ENCODE results near the gene GRAMD1A. TPM values are rescaled to one million over a fixed set of nuclear protein-coding genes. Genes with fewer than 3 reads are reported as not detected.
"Not testable (repeated sequence)": the region's sequence is repeated elsewhere in the genome, so short reads cannot be mapped to it uniquely, and the experiment has no call there.

Gene GRAMD1A
- total RNA-seq, 4 donors from 2014 or later = 6.0 to 135 (median 61.6) TPM

DNA sequence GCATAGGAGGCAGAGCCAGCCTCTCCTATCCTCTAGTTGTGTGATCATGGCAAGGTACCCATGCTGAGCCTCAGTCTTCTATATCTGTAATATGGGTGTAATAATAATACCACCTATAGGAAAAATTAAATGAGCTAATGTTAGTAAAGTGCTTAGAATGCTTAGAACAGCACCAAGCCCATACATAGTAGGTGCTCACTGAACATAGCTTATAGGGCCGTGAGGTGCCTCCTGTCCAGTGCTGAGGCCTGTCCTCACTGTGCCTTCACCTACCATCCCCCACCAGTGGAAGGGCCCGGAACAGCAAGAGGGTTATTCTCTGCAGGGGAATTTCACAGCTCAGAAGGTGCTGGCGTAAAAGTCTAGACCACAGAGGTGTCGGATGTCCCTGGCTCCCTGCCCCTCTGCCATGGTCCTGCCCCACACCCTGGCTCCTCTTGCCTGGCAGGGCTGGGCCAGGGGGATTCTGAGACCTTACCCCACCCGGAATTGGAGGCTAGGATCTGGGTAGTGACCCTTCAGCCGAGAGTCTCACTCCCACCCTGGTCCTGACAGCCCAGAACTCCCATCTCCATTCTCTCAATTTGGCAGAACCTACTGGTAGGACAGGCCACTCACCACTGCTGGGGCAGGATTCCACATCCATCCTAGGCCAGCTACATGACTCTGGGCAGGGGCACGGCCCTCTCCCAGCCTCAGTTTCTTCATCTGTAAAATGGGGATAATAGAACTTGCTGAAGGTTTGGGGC, 27.9 kb downstream of the GRAMD1A start:
- no peak overlapping the region for H3K27ac ChIP-seq
- peaks cover 0 to 33% (median 0%) of the 10 kb centered on the region in 3 donors for H3K36me3 ChIP-seq
- no peaks in the 10 kb centered on the region for H3K9me3 ChIP-seq
- no peaks in the 10 kb centered on the region for H3K27me3 ChIP-seq
- TF ChIP-seq, protein P1, sequence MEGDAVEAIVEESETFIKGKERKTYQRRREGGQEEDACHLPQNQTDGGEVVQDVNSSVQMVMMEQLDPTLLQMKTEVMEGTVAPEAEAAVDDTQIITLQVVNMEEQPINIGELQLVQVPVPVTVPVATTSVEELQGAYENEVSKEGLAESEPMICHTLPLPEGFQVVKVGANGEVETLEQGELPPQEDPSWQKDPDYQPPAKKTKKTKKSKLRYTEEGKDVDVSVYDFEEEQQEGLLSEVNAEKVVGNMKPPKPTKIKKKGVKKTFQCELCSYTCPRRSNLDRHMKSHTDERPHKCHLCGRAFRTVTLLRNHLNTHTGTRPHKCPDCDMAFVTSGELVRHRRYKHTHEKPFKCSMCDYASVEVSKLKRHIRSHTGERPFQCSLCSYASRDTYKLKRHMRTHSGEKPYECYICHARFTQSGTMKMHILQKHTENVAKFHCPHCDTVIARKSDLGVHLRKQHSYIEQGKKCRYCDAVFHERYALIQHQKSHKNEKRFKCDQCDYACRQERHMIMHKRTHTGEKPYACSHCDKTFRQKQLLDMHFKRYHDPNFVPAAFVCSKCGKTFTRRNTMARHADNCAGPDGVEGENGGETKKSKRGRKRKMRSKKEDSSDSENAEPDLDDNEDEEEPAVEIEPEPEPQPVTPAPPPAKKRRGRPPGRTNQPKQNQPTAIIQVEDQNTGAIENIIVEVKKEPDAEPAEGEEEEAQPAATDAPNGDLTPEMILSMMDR (IDR thresholded peaks at IDR 0.05) = no peak
- TF ChIP-seq POLR2A (IDR thresholded peaks at IDR 0.05) = no peak
- no peak overlapping the region for H3K4me3 ChIP-seq
- peaks cover 0 to 8% (median 3%) of the 10 kb centered on the region in 4 donors for H3K4me1 ChIP-seq
- DNase-seq = no peak

DNA sequence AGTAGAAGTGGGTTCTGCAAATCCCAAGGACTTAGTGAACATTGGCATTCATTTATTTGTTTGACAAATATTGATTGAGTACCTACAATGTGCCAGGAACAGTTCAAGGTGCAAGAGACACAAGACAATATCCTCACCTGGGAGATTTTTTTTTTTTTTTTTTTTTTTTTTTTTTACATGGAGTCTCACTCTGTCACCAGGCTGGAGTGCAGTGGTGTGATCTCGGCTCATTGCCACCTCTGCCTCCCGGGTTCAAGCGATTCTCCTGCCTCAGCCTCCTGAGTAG, 28.4 kb downstream of the GRAMD1A start:
- not testable (repeated sequence) for H3K9me3 ChIP-seq, H3K27me3 ChIP-seq, H3K4me1 ChIP-seq, H3K27ac ChIP-seq, DNase-seq, H3K4me3 ChIP-seq
- peaks cover 0 to 28% (median 0%) of the 10 kb centered on the region in 3 donors for H3K36me3 ChIP-seq

DNA sequence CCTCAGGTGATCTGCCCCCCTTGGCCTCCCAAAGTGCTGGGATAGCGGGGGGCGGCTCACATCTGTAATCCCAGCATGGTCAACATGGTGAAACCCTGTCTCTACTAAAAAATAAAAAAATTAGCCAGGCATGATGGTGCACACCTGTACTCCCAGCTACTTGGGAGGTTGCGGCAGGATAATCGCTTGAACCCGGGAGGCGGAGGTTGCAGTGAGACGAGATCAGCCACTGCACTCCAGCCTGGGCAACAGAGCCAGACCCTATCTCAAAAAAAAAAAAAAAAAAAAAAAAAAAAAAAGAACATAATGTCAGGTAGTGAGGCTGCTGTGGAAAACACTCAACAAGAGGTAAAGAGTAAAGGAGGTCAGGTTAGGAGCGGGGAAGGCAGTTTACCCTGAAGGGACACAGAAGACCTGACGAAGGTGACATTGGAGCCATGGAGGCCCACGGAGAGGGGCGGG, 29.2 kb downstream of the GRAMD1A start:
- not testable (repeated sequence) for H3K27ac ChIP-seq, DNase-seq, H3K9me3 ChIP-seq, H3K4me1 ChIP-seq, H3K4me3 ChIP-seq, H3K27me3 ChIP-seq
- H3K36me3 ChIP-seq = peaks cover 0 to 21% (median 0%) of the 10 kb centered on the region in 3 donors

DNA sequence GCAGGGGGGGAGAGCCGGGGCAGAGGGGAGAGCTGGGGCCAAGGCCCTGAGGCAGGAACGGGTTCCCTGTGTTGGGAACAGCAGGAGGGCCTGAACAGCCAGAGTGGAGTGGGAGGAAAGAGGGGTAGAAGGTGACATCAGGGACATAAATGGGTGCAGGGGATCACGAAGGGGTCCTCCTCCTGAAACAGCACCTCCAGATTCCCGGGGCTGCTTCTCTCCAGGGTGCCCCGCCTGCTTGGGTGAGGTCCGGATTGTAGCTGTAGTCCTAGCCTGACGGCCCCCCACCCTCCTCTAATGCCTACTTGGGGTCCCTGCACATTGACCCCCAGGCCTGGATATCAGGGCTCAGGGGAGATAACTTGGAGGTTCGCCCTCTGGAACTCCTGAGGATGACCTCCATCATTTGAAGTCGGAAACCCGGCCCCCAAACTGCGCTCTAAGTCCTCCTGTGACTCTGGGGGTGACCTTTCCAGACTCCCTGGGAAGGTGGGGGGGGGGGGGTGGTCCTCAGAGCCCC, 29.7 kb downstream of the GRAMD1A start:
- no peaks in the 10 kb centered on the region for H3K9me3 ChIP-seq
- TF ChIP-seq, protein P1 (IDR thresholded peaks at IDR 0.05) = no peak
- TF ChIP-seq POLR2A (IDR thresholded peaks at IDR 0.05) = no peak
- DNase-seq = no peak
- H3K4me1 ChIP-seq = peaks cover 0 to 8% (median 3%) of the 10 kb centered on the region in 4 donors
- no peaks in the 10 kb centered on the region for H3K27me3 ChIP-seq
- peaks cover 0 to 21% (median 0%) of the 10 kb centered on the region in 3 donors for H3K36me3 ChIP-seq
- H3K4me3 ChIP-seq = peak overlapping the region in 3 of 4 donors; percentile 45 to 61 (median 54)
- no peak overlapping the region for H3K27ac ChIP-seq

DNA sequence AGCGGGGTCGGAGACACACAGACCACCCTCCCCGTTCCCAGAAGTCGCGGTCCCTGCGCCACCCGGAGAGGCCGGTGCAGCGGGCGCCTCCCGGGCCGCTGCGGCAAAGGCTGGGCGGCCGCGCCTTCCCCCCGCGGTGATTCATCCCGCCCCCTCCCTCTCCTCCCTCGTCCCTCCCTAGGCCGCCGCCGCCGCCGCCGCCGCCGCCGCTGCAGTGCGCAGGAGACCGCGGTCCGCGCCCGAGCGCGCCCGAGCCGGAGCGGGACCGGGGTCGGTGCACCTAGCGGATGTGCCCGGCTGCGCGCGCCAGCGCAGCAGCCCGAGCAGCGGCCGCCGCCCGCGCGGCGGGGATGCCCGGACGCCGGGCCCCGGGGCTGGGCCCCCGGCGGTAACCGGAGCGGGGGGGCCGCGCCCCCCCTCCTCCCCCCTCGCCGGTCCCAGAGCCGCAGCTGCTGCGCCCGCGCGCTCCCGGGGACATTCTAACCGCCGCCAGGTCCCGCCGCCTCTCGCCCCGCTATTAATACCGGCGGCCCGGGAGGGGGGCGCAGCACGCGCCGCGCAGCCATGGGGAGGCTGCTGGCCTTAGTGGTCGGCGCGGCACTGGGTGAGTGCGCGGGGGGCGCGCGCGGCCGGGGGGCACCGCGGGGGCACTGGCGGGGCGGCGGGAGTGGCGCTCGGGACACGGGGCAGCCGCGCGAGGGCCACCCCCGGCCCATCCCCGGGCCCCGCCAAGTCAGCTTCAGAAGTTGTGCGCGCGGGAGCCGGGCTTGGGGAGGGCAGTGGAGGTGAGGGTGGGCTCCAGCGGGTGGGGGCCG, 30.3 kb downstream of the GRAMD1A start, which contains the start of gene SCN1B:
TSS of gene SCN1B (plus strand) at position 214 of the 815 bp plus-strand sequence. CDS start at position 565, 351 bp downstream.
- TF ChIP-seq POLR2A (IDR thresholded peaks at IDR 0.05) = no peak
- TF ChIP-seq, protein P1 (IDR thresholded peaks at IDR 0.05) = no peak
- peak in 2 of 3 donors; percentile 59 to 74 for DNase-seq
- Histone ChIP-seq H3K36me3 (peaks cover 0 to 15% (median 0%) of the 10 kb centered on the region in 3 donors), H3K27me3 (no peaks in the 10 kb centered on the region), H3K4me1 (peaks cover 0 to 8% (median 3%) of the 10 kb centered on the region in 4 donors), H3K9me3 (no peaks in the 10 kb centered on the region), H3K4me3 (peak within 1 kb of the TSS; percentile 30 to 61 (median 50)), H3K27ac (peak within 1 kb of the TSS in 1 of 4 donors; percentile 49)

DNA sequence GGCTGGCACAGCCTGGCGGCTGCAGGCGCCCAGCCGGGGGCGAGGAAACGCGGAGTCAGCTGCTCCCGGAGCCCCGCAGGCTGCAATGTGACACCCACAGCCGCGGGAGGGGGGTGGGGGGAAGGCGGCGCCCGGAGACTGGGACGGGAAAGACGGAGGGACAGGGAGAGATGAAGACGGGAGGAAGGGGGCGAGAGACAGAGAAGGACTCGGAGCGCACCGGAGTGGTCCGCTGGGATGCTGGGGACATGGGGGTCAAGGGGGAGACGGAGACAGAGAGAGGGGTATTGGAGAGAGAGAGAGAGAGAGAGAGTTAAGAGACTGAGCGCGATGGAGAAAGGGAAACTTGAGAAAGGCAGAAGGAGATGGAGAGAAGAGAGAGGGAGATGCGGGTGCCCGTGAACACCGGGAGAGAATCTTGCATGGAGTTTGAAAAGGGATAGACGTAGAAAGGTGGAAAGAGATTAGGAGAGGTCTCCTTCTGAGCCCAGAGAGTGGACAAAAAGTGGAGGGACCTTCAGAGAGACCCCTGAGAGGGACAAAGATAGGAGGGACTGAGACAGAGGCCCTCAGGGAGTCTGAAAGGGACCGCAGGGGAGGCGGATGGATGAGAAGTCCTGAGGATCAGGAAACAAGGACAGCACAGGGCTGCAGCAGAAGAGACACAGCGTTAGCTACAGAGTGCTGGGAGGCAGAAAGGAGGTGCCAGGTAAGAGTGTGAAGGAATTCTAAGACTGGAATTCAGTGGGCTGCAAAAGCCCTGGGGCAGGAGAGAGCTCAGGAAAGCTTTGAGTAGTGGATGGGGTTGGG, 31.2 kb downstream of the GRAMD1A start:
- Histone ChIP-seq H3K4me1 (peaks cover 0 to 8% (median 3%) of the 10 kb centered on the region in 4 donors), H3K27ac (no peak overlapping the region), H3K36me3 (peaks cover 0 to 7% (median 0%) of the 10 kb centered on the region in 3 donors), H3K27me3 (no peaks in the 10 kb centered on the region), H3K9me3 (no peaks in the 10 kb centered on the region), H3K4me3 (peak overlapping the region; percentile 30 to 61 (median 50))
- no peak for DNase-seq
- TF ChIP-seq, protein P1 (IDR thresholded peaks at IDR 0.05) = no peak
- no peak for TF ChIP-seq POLR2A (IDR thresholded peaks at IDR 0.05)

All from Peyer's patch (tissue), 4 donors.